Activated T-helper 1 cell treated with anti-CD3 and anti-CD28 coated beads, Interleukin-12 subunit alpha, Interleukin-12 subunit beta, Interleukin-2, Interleukin-4 antibody, amounts not matched to agents 30 ng/mL and 10 ng/mL and 1 ng/mL, durations not matched to agents 14 hours and 24 hours and 36 hours (primary cell): Measurements from ENCODE around the gene RNF150. TPM values are rescaled to one million over a fixed set of nuclear protein-coding genes. Genes with fewer than 3 reads are reported as not detected.
"Not testable (repeated sequence)": the region's sequence is repeated elsewhere in the genome, so short reads cannot be mapped to it uniquely, and the experiment has no call there.

Experiments
- DNase-seq: peaks from one replicate; pipeline ENCODE4 v3.0.0; 2021; ENCODE audit warnings: low spot score
- H3K27ac Mint-ChIP-seq: one replicate; pipeline ENCODE4 v1.8.0; 2021; ENCODE audit warnings: mild to moderate bottlenecking, mixed read lengths
- H3K27me3 Mint-ChIP-seq: one replicate; pipeline ENCODE4 v1.8.0; 2022; ENCODE audit warnings: mild to moderate bottlenecking, moderate library complexity, mixed read lengths; ENCODE audit not compliant: insufficient read depth
- H3K36me3 Mint-ChIP-seq: one replicate; pipeline ENCODE4 v1.8.0; 2021; ENCODE audit warnings: low read depth, mixed read lengths
- H3K4me1 Mint-ChIP-seq: one replicate; pipeline ENCODE4 v1.8.0; 2021; ENCODE audit warnings: low read depth, mixed read lengths
- H3K4me3 Mint-ChIP-seq: one replicate; pipeline ENCODE4 v1.8.0; 2021; ENCODE audit warnings: mild to moderate bottlenecking, moderate library complexity, mixed read lengths
- H3K9me3 Mint-ChIP-seq: one replicate; pipeline ENCODE4 v1.8.0; 2021; ENCODE audit warnings: mixed read lengths
- intact Hi-C: fragments of 100-400 bp; cut with micrococcal nuclease; formaldehyde crosslinking; loops from one replicate; pipeline ENCODE4 v1.15.1; 2024
- total RNA-seq: library from RNA; stranded (reverse); gene quantifications from 2 replicates; pipeline ENCODE4 v1.2.3, GENCODE V29; 2022

Gene RNF150
- total RNA-seq, 1 donor from 2014 or later, result not detected

DNA sequence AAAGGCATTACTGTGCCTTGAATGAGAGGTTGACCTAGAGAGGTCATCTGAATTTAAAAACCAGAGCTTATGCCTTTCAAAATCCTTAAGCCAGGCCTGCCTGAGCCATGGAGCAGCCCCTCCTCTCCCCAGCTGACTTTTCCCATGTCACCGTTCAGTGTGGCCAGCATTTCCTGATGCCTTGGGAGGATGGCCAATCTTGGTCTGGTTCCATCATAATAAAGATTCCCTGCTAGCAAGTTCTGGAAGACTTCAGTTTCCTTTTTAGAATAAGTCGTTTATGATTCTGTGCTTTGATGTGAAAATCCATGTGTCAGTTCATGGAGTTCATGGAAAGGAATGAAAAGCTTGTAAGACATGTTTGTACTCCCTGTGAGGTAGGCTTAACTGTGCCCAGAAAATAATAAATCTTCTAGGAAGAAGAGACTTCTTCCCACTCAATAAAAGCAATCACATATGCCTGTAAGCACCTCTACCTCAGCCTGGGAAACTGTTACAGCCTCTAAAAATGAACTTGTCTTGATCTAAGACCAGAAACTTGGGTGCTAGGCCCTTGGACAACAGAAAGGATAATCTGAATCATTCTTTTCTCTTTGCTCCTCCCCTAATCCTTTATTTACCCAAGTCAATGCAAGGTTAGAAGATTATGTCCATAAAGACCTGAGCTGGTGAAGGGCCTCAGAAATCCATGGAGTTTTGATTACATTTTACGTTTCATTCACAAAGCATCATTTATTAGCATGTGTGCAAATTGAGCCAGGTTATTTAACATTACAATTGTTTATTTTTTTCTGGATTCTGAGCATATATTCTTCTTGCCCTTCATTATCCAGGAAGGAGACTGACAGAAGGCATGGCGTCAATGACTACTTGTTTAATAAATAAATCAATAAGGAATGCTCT, 293.1 kb downstream of the RNF150 start:
- Mint-ChIP-seq H3K9me3 (no peaks in the 10 kb centered on the region), H3K4me1 (no peaks in the 10 kb centered on the region), H3K36me3 (no peaks in the 10 kb centered on the region), H3K27ac (no peak overlapping the region), H3K4me3 (no peak overlapping the region), H3K27me3 (peaks cover 5% of the 10 kb centered on the region)
- no peak for DNase-seq
- intact Hi-C loops, result no loop called here

DNA sequence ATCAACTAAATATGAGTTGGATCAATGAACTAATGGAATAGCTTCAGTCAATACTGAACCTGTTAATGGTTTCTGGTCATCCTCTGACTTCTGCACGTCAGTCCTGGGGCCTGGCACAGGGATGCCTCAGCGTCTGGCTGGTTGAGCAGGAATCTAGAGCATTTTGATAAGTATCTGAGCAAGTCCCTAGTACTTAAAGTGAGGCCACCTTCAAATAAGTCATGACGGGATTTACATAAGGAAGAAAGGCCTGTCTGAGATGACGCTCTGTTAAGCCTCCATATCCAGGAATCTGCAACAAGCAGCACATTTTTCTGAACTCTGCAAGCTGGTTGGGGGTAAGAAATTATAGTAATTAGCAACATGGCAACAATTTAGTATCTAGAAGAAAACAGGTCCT, 293.9 kb downstream of the RNF150 start:
- Mint-ChIP-seq H3K27me3 (peaks cover 5% of the 10 kb centered on the region), H3K36me3 (no peaks in the 10 kb centered on the region), H3K4me1 (no peaks in the 10 kb centered on the region), H3K27ac (no peak overlapping the region), H3K9me3 (no peaks in the 10 kb centered on the region), H3K4me3 (no peak overlapping the region)
- DNase-seq, result no peak
- intact Hi-C loops, result no loop called here

DNA sequence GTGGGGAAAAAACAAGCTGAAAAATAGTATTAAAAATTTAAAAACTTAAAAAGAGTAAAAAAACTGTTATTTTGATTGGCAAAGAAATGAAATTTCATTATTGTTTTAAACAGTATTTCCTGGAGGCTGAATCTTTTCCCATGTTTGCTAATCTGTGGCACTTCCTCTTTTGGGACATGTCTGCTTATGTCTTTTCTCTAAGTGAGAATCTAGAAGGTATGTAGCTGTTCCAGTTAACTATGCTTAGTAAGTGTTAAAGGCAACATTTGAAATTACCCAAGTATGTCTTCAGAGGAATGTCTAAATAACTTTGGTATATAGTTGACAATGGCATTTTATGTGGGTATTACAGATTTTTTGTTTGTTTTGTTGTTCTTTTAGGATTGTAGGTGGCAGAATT, 295.5 kb downstream of the RNF150 start:
- intact Hi-C loops, result no loop called here
- Mint-ChIP-seq H3K27me3 (peaks cover 9% of the 10 kb centered on the region), H3K27ac (no peak overlapping the region), H3K9me3 (no peaks in the 10 kb centered on the region), H3K36me3 (no peaks in the 10 kb centered on the region), H3K4me3 (no peak overlapping the region), H3K4me1 (no peaks in the 10 kb centered on the region)
- no peak for DNase-seq

DNA sequence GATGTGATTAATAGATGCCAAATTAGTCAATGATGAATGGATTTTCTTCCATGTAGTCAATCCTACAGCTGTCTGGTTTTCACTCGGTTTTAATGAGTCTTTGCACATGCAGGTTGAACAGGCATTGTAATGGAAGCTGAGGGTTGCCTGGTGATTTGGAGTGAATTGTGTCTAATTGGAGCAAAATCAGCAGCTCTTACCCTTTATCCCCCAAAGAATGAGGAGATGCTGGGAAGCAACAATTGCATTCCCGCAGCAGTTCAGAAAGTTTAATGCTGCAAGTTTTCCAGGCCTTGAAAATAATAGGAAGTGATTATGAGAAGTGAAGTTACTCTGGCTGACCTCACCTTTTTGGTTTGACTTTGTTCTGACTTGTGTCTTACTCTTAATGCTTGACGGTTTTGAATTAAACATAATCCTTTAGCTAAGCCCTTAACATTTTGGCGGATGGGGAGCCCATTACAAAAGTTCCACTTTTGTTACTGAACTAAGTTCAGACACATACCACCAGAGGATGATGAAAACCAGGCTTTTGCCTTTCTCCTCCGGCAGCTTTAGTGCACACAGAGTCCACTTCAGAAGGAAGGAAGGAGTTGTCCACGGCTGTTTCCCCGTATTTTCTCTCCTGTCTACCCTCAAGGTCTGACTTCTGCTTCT, 298.3 kb downstream of the RNF150 start:
- DNase-seq, result no peak
- Mint-ChIP-seq H3K9me3 (no peaks in the 10 kb centered on the region), H3K4me1 (no peaks in the 10 kb centered on the region), H3K4me3 (no peak overlapping the region), H3K27ac (no peak overlapping the region), H3K27me3 (peaks cover 8% of the 10 kb centered on the region), H3K36me3 (no peaks in the 10 kb centered on the region)
- intact Hi-C loops, result no loop called here

DNA sequence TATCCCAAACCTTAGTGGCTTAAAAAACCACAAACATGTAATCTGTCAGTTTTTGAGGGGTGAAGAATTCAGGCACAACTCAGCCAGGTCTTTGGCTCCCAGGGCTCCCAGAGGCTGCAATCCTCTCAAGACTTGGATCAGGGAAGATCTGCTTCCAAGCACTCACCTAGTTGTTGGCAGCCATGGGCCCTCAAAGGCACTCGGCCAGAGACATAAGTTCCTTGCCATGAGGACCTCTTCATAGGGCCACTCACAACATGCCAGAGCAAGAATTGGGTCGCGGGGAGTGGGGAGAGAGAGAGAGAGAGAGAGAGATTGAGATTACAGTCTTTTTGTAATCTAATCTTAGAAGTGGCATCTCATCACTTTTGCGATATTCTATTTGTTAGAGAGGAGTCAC, 300.0 kb downstream of the RNF150 start:
- no peak overlapping the region for H3K4me3 Mint-ChIP-seq
- no peaks in the 10 kb centered on the region for H3K36me3 Mint-ChIP-seq
- intact Hi-C loops, result no loop called here
- H3K4me1 Mint-ChIP-seq, result no peaks in the 10 kb centered on the region
- H3K27ac Mint-ChIP-seq, result no peak overlapping the region
- no peaks in the 10 kb centered on the region for H3K9me3 Mint-ChIP-seq
- peaks cover 7% of the 10 kb centered on the region for H3K27me3 Mint-ChIP-seq
- DNase-seq, result no peak

DNA sequence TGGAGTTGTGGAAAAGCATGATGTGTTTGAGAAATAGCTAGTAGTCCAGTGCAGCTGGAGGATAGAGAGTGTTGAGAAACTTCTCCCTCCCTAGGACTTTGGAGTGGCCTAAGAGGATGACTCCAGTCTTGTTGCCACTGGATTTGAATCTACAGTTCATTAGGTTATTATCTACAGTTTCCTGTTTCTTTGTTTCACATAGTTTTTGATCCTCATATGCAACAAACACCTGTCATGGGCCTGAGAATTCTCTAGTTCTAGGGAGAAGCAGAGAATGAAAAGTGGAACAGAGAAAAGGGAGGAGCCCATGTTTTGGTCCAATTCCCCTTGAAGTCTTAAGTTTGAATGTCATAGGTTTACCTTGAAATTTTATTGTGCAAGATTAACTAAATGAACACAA, 303.4 kb downstream of the RNF150 start:
- intact Hi-C loops, result no loop called here
- no peaks in the 10 kb centered on the region for H3K4me1 Mint-ChIP-seq
- no peaks in the 10 kb centered on the region for H3K36me3 Mint-ChIP-seq
- no peak overlapping the region for H3K4me3 Mint-ChIP-seq
- H3K27ac Mint-ChIP-seq, result no peak overlapping the region
- no peaks in the 10 kb centered on the region for H3K9me3 Mint-ChIP-seq
- H3K27me3 Mint-ChIP-seq, result peaks cover 4% of the 10 kb centered on the region
- DNase-seq, result no peak

DNA sequence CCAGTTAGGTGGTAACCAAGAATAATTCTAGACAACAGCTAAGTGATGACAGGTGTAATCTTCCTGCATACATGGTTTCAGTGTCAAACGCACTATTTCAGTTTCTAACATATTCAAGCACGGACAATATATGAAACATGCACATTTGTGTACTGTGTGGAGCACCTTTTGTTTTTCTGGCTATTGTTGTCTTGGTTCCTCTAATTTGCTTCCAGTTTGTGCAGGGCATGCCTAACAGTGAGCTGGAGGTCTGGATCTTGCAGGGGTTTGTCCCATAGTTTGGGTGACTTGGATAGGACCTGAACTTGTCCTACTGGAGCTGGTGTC, 306.6 kb downstream of the RNF150 start:
- no peaks in the 10 kb centered on the region for H3K27me3 Mint-ChIP-seq
- no peaks in the 10 kb centered on the region for H3K4me1 Mint-ChIP-seq
- no peak overlapping the region for H3K27ac Mint-ChIP-seq

DNA sequence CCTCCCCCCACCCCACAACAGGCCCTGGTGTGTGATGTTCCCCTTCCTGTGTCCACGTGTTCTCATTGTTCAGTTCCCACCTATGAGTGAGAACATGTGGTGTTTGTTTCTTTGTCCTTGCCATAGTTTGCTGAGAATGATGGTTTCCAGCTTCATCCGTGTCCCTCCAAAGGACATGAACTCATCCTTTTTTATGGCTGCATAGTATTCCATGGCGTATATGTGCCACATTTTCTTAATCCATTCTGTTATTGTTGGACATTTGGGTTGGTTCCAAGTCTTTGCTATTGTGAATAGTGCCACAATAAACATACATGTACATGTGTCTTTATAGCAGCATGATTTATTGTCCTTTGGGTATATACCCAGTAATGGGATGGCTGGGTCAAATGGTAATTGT, 312.7 kb downstream of the RNF150 start:
- DNase-seq, H3K27ac Mint-ChIP-seq, H3K36me3 Mint-ChIP-seq, H3K9me3 Mint-ChIP-seq, H3K4me1 Mint-ChIP-seq, intact Hi-C loops, H3K4me3 Mint-ChIP-seq, H3K27me3 Mint-ChIP-seq: not testable (repeated sequence)

More for the DNA sequence above, 306.6 kb downstream of the RNF150 start:
- Mint-ChIP-seq H3K36me3 (no peaks in the 10 kb centered on the region), H3K4me3 (no peak overlapping the region), H3K9me3 (no peaks in the 10 kb centered on the region)
- intact Hi-C loops, result no loop called here
- DNase-seq, result no peak

DNA sequence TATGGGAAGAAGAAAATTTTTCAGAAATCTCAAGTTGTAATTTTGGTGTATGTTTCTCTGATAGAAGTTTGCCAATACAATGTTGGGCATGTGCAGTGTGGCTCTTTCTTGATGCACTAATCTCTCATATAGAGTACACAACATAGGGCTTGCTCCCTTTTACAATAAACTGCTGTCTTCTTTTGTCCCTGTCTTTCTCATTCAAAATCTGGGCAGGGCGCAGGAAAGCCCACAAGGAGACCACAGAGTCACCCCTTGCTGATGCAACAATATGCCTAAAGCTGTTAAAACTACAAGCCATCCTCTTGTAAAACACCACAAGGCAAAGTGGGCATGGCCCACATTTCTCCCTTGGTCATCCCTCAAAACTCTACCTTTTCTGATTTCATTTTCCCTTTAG, 313.7 kb downstream of the RNF150 start:
- intact Hi-C loops, result no loop called here
- Mint-ChIP-seq H3K4me1 (no peaks in the 10 kb centered on the region), H3K36me3 (no peaks in the 10 kb centered on the region), H3K27me3 (peaks cover 2% of the 10 kb centered on the region), H3K27ac (no peak overlapping the region), H3K9me3 (no peaks in the 10 kb centered on the region), H3K4me3 (no peak overlapping the region)
- DNase-seq, result no peak

DNA sequence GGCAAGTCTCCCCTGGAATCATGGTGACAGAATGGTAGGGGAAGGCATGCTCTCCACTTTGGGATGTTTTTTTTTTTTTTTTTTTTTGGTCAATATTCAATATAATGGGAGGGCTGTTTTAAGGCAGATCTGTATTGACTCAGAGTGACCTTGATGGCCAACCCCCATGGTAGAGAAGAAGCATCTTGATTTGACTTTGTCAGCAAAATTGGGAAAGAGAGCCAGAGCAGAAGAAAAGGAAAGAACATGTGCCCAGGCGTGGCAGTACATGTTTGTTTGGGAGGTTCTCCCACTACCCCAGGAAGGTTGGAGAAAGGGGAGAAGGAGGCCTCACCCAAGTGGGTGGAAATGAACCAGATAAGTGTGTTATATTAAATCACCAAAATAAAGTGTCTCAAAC, 314.8 kb downstream of the RNF150 start:
- Mint-ChIP-seq H3K4me3 (no peak overlapping the region), H3K9me3 (no peaks in the 10 kb centered on the region), H3K27me3 (peaks cover 6% of the 10 kb centered on the region), H3K36me3 (no peaks in the 10 kb centered on the region), H3K4me1 (no peaks in the 10 kb centered on the region), H3K27ac (no peak overlapping the region)
- no peak for DNase-seq
- intact Hi-C loops, result no loop called here

DNA sequence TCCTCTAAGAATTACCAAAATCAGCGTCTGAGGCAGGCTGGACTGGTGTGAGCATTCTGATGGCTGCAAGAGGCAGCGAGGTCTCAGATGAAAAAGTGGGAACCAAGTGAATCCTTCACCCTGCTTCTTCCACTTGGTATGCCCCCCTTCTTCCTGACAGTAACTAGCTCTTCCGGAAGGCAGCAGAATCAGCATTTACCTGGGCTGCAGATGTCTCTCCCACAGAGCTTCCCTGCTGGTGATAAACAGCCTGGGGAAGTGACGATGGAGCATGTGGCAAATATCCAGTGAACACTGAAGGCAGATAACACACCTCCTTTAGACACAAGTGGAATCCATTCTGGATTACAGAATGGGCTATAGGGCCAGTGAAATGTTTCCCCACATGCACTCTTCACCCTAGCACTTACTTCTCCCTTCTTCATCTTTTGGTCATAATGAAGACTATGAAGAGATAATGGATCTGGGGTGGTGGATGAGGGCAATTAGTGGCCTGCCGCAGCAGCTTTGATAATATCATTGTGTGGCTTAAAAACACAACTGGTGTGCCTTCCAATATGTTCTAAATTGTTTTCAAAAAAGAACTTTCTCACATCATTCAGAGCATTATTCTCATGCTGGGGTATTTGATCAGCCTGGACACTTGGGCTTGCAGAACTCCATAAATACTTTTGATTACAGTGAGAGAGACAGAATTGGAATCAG, 316.3 kb downstream of the RNF150 start:
- Mint-ChIP-seq H3K27me3 (peaks cover 7% of the 10 kb centered on the region), H3K27ac (no peak overlapping the region), H3K9me3 (no peaks in the 10 kb centered on the region), H3K36me3 (no peaks in the 10 kb centered on the region), H3K4me1 (no peaks in the 10 kb centered on the region), H3K4me3 (no peak overlapping the region)
- intact Hi-C loops, result no loop called here
- DNase-seq, result no peak

DNA sequence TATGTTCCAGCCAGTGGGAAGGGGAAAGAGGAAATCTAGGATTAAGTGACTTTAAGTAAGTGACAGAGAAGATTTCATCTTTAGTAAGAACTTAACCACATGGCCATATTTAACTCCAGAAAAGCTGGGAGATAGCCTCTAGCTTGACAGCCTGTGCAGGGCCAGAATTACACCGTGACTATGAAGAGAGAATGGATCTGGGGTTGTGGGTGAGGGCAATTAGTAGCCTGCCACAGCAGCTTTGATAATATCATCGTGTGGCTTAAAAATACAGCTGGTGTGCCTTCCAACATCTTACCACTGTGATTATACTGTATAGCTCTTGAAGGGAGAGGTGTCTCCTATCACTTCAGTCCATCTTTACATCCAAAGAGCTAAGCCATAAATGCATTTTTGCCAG, 319.5 kb downstream of the RNF150 start:
- no peak for DNase-seq
- no peaks in the 10 kb centered on the region for H3K4me1 Mint-ChIP-seq
- H3K27ac Mint-ChIP-seq, result no peak overlapping the region
- H3K36me3 Mint-ChIP-seq, result no peaks in the 10 kb centered on the region
- H3K4me3 Mint-ChIP-seq, result no peak overlapping the region
- intact Hi-C loops, result no loop called here
- H3K9me3 Mint-ChIP-seq, result no peaks in the 10 kb centered on the region
- H3K27me3 Mint-ChIP-seq, result peaks cover 9% of the 10 kb centered on the region

DNA sequence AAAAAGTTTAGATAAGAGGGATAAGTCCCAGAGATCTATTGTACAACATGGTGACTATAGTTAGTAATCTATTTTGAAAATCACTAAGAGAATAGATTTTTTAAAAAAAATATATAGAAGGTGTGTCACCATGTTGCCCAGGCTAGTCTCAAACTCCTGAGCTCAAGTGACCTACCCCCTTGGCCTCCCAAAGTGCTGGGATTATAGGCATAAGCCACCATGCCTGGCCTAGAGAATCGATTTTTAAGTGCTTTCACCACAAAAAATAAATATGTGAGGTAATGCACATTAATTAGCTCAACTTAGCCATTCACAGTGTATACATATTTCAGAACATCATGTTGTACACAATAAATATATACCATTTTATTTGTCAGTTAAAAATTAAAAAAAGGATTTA, 320.4 kb downstream of the RNF150 start:
- H3K9me3 Mint-ChIP-seq, result no peaks in the 10 kb centered on the region
- H3K4me1 Mint-ChIP-seq, result no peaks in the 10 kb centered on the region
- no peak overlapping the region for H3K27ac Mint-ChIP-seq
- H3K4me3 Mint-ChIP-seq, result no peak overlapping the region
- H3K36me3 Mint-ChIP-seq, result no peaks in the 10 kb centered on the region
- no peak for DNase-seq
- intact Hi-C loops, result no loop called here
- peaks cover 9% of the 10 kb centered on the region for H3K27me3 Mint-ChIP-seq
